Ishikawa (cell line): ENCODE data around the gene SDR42E2.

Experiments
- CEBPB ChIP-seq: IDR thresholded peaks from 2 replicates; pipeline ENCODE4 v1.6.1; 2012
- CREB1 ChIP-seq: IDR thresholded peaks from 2 replicates; pipeline ENCODE4 v1.6.1; 2012; ENCODE audit warnings: low read depth
- EGR1 ChIP-seq: IDR thresholded peaks from 2 replicates; pipeline ENCODE4 v1.6.1; 2012
- EP300 ChIP-seq: IDR thresholded peaks from 2 replicates; pipeline ENCODE4 v1.6.1; 2012; ENCODE audit warnings: borderline replicate concordance
- FOXM1 ChIP-seq: IDR thresholded peaks from 2 replicates; pipeline ENCODE4 v1.6.1; 2012; ENCODE audit warnings: low read depth, borderline replicate concordance
- MAX ChIP-seq: IDR thresholded peaks from 2 replicates; pipeline ENCODE4 v1.6.1; 2012
- NFIC ChIP-seq: IDR thresholded peaks from 2 replicates; pipeline ENCODE4 v1.6.1; 2012
- RAD21 ChIP-seq: IDR thresholded peaks from 2 replicates; pipeline ENCODE4 v1.6.1; 2012; ENCODE audit warnings: low read depth
- REST ChIP-seq: IDR thresholded peaks from 2 replicates; pipeline ENCODE4 v1.6.1; 2012; ENCODE audit warnings: low read depth, mild to moderate bottlenecking
- TAF1 ChIP-seq: IDR thresholded peaks from 2 replicates; pipeline ENCODE4 v1.6.1; 2012; ENCODE audit warnings: low read depth, mild to moderate bottlenecking
- TCF12 ChIP-seq: IDR thresholded peaks from 2 replicates; pipeline ENCODE4 v1.6.1; 2012; ENCODE audit warnings: low read depth
- TEAD4 ChIP-seq: IDR thresholded peaks from 2 replicates; pipeline ENCODE4 v1.6.1; 2012
- USF1 ChIP-seq: IDR thresholded peaks from 2 replicates; pipeline ENCODE4 v1.6.1; 2012
- YY1 ChIP-seq: IDR thresholded peaks from 2 replicates; pipeline ENCODE4 v1.6.1; 2012; ENCODE audit warnings: low read depth
- ZBTB7A ChIP-seq: IDR thresholded peaks from 2 replicates; pipeline ENCODE4 v1.6.1; 2012; ENCODE audit warnings: low read depth

The SDR42E2 gene

GRCh38 chr16:22181843-22182242 is 19.5 kb downstream of the SDR42E2 start:
- TF ChIP-seq FOXM1 (no peak), EGR1 (no peak), EP300 (no peak), CREB1 (no peak), REST (no peak), RAD21 (no peak), USF1 (no peak), TEAD4 (no peak)

GRCh38 chr16:22183335-22183734 is 21.0 kb downstream of the SDR42E2 start:
- TF ChIP-seq EGR1 (no peak), TAF1 (no peak), EP300 (no peak), FOXM1 (no peak), RAD21 (no peak), NFIC (no peak), CREB1 (no peak), REST (no peak), USF1 (no peak), CEBPB (no peak), TCF12 (no peak), TEAD4 (no peak), YY1 (no peak), MAX (no peak), ZBTB7A (no peak)

GRCh38 chr16:22183901-22184614 is 21.8 kb downstream of the SDR42E2 start:
- TF ChIP-seq ZBTB7A (no peak), CEBPB (no peak)

- TF ChIP-seq USF1 (no peak), MAX (no peak), ZBTB7A (no peak), FOXM1 (no peak), YY1 (no peak), EGR1 (no peak), RAD21 (no peak), TAF1 (no peak)
These were observed 22.3 kb downstream of the SDR42E2 start for GRCh38 chr16:22184615-22184968.

GRCh38 chr16:22186517-22186916 is 24.2 kb downstream of the SDR42E2 start:
- TF ChIP-seq RAD21 (peak; percentile 50), CEBPB (no peak)

DNA sequence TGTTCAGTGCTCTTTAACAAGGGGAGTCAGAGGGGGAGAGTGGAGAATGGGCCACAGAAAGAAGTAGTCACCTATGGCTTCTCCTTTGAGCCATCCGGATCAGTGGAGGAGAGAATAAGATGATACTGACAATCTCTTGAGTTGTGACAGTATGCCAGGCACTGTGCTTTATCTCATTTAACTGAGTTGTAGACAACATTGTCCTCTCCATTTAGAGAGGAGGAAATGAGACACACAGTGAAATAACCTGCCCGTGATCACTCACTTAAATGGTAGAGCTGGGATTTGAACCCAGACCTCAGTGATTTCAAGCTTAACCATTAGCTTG is 25.9 kb downstream of the SDR42E2 start:
- no peak for TF ChIP-seq TCF12
- no peak for TF ChIP-seq EP300
- no peak for TF ChIP-seq RAD21
- no peak for TF ChIP-seq TAF1
